NCI-H1417 treated with DMSO at 0.1 percent for 48 hours (cell line): ENCODE data around the gene ATP8B3.
"Not testable (repeated sequence)": the region's sequence is repeated elsewhere in the genome, so short reads cannot be mapped to it uniquely, and the experiment has no call there.

Source experiments
- DNase-seq: peaks from one replicate; lab custom pipeline; 2025; lab: John Stamatoyannopoulos, UW

Gene ATP8B3

DNA sequence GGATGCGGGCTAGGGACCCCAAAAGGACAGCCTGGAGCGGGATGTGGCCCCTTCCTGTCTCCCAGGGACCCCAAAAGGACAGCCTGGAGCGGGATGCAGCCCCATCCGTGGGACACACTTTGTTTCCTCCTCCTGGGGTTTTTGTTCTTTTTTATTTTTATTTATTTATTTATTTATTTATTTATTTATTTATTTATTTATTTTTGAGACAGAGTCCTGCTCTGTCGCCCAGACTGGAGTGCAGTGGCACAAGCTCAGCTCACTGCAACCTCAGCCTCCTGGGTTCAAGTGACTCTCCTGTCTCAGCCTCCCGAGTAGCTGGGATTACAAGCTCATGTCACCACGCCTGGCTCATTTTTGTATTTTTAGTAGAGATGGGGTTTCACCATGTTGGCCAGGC lies 14.8 kb downstream of the ATP8B3 start:
- not testable (repeated sequence) for DNase-seq

DNA sequence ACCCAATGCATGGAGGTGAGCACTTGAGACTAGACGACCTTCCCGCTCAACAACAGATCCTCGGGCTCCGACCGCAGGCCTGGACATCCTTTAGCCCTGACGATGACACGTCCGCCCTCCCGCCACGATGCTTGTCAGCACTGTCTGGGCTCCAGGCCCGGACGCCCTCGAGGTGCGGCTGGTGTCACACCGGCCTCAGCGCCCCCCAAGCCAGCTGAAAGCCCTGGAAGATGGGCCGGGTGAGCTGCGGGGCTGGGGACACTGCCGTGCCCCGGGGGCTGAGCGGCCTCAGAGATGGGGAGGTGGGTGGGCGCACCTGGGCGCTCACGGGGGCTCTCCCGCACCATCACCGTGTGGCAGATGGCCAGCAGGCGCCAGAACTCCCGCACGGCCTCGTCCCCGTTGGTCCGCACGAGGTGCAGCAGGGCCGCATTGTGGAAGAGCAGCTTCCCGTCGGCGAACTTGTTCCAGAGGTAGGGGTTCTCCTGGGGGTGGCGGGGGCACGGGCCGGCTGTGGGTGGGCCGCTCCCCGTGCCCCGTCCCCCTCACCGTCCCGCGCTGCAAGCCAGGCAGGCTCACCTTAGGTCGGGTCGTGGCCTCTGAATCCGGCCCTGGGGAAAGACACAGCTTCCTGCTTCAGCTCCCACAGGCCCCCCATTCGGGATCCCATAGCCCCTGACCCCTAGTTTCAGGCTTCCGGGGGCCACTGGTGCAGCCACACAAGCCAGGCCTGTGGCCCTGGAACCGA lies 15.5 kb downstream of the ATP8B3 start:
- DNase-seq, result no peak

DNA sequence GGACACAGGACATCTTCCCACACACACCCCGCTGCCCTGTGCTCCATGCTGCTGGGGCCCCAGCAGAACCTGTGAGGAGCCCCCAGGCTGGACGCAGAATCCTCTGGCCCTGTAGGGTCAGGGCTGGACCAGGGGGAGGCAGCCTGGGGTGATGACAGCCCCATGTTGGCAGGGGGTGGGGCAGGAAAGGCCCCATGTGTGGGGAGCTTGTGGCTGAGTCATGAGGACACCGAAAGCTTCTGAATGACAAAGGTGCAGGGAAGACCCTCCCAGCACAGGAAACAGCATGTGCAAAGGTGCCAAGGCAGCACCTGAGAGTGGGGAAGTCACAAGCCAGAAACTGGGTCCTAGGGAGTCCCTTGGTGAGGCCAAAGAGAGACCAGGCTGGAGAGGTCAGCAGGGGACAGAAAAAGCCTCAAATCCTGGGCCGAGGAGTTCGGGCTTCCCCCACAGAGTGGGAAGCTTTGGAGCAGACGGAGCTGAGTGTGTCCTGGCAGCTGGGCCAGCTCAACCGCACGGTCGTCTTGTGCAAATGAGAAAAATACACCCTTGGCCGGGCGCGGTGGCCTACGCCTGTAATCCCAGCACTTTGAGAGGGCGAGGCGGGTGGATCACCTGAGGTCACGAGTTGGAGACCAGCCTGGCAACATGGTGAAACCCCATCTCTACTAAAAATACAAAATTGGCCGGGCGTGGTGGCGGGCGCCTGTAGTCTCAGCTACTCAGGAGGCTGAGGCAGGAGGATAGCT lies 17.5 kb downstream of the ATP8B3 start:
- DNase-seq, result no peak

DNA sequence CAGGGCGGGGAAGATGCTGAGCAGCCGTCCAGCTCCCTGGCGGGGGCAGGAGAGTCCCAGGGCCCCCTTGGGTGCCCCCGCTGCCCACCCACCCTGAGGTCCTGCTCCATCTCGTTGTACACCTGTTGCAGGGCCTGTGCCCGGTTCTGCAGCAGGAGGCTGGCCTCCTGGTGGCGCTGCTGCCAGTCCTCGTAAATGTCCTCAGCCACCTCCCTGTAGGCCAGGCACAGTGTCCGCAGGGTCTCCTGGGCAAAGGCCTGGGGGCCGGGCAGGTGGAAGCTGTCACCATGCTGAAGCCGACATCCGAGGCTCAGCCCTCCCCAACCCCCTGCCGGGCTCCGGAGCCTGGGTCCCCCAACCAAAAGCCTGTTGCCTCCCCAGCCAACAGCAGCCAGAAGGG lies 20.2 kb downstream of the ATP8B3 start:
- no peak for DNase-seq

DNA sequence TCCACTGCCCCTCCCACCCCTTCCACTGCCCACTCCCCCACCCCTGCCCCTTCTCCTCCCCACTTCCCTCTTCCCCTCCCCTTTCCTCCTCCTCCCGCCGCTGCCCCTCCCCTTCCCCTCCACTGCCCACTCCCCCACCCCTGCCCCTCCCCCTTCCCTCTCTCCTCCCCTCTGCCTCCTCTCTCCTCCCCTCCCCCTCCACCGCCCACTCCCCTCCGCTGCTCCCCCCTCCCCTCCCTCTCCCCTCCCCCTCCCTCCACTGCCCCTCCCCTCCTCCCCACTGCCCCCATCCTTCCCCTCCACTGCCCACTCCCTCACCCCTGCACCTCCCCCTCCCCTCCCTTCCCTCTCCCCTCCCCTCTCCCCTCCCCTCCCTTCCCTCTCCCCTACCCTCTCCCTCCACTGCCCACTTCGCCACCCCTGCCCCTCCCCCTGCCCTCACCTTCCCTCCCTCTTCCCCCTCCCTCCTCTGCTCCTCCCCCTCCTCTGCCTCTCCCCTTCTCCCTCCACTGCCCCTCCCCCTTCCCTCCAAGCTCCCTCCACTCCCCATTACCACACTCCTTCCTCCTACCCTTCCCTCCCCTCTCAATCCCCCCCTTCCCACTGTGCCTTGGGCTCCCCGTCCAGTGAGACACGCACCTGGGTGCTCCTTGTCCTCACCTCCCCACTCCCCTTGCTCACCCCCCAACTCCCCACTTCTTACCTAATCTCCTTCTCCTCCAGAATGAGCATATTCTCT lies 21.9 kb downstream of the ATP8B3 start:
- no peak for DNase-seq

DNA sequence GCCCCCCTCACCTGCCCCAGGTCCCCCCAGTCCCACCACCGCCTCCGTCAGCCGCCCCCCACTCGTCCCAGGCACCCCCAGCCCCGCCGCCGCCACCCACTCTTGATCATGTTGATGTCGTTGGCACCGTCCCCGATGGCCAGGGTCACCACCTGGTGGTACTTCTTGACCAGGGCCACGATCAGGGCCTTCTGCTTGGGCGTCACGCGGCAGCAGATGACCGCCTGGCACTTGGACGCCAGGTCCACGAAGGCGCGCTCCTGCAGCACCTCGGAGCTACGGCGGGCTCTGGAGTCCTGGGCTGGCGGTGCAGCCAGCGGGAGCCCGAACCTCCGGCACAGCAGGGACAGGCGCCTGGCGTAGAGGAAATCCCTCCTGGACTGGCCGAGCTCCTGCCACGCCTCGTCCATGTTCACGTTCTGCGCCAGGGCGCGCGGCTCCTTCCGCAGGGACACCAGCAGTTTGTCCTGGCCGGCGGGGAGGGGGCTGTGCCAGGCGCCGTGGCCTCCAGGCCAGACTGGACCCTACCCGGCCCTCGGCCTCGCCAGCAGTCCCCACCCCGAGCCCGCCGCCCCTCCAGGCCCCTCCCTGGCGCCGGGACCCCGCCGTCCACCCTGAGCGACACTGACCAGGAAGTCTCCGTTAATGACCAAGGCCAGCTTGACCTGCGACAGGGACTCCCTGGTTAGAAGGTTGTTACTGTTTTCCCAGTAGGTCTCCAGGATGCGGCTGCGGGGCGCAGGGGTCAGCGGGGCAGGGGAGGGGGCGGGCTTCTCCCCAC lies 22.6 kb downstream of the ATP8B3 start:
- DNase-seq, result no peak

DNA sequence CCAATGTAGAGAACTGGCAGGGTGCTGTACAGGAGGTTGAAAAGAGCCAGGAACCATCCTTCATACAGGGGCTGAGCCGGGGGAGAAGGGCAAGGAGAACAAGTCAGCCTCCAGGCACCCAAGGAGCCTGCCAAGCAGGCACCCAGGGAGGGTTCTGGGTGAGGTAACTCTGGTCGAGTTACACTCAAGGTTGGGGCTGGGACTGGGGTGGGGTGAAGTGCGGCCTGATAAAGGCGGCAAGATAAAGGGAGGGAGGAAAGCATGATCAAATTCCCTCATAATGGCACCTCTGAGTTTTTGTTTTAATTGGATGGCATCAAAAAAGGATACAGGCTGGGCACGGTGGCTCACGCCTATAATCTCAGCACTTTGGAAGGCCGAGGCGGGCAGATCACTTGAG lies 25.0 kb downstream of the ATP8B3 start:
- DNase-seq, result no peak

DNA sequence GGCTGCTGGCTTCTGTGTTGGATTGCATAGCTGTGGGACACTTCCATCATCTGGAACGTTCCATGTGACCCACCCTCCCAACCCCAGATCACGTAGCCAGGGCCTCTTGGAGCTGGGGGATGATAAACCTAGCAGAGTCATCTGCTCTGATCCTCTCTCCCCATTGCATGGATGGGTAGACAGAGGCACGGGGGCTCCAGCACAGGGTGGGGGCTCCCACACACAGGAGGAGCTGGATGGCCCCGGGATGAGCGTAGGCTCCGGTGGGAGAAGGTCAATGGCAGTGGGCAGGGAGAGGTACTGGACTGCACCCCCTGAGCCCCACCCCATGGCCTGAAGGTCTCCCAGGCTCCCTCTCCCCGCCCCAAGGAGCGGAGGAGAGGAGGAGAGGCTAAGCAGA lies 25.4 kb downstream of the ATP8B3 start:
- DNase-seq, result no peak

DNA sequence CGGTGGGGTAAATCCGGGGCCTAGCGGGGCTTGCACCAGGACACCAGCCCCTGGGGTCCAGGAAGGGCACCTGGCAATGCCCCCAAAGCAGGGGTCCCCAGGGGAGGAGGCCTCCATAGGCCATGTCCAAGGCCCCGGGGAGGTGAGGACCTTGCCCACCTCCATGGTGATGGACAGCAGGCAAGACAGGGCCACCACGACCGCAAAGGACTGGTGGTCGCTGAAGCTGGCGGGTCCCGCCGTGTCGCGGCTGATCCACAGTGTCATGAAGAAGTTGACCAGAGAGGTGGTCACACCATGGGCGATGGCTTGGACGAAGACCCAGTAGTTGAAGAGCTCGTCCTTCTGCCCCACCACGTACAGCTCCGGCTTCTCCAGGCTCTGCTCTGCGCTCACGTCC lies 26.8 kb downstream of the ATP8B3 start:
- no peak for DNase-seq

DNA sequence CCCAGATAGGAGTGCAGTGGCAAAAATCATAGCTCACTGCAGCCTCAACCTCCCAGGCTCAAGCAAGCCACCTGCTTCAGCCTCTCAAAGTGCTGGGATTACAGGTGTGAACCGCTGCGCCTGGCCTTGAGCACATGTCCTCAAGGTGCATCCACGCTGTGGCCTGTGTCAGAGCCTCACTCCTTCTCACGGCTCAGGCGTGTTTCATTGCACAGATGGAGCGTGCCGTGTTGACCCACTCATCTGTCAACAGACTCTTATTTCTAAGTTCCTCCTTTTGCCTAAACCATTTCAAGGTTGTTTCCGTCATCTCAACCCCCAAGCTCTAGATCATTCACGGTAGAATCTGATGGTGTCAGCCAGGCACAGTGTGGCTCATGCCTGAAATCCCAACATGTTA lies 28.2 kb downstream of the ATP8B3 start:
- no peak for DNase-seq

DNA sequence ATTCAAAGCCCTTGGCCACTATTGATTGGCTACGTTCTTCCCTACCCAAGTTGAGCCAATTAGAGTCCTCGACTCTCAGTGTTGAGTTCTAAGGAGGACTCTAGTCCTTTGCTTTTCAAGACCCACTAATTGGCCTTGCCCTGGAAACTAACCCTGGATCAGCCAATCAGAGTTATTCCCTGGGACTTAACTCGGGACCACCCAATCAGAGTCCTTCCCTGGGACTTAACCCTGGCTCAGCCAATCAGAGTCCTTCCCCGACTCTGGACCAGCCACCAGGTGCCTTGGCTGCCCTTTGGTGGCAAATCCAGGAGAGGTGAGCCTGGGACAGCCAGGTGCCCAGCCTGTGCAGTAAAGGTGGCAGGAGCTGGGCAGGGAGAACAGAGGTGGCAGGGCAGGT lies 28.7 kb downstream of the ATP8B3 start:
- no peak for DNase-seq

DNA sequence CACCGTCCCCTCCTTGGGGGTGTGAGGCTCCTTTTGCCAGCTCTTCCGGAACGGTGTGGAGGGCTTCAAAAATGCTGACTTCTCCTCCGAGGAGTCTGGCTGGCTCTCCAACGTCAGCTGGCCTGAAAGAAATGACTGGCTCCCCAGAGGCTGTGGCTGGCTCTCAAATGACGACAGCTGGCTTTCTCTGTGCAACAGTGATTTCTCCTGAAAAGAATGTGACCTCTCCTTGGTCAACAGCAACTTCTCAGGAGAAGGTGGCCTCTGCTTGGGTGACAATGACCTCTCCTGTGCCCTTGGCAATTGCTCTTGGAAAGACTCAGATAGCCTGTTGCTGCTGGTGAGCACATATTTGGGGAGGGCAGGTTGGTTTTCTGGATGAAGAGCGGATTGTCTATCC lies 29.6 kb downstream of the ATP8B3 start:
- DNase-seq, result no peak

DNA sequence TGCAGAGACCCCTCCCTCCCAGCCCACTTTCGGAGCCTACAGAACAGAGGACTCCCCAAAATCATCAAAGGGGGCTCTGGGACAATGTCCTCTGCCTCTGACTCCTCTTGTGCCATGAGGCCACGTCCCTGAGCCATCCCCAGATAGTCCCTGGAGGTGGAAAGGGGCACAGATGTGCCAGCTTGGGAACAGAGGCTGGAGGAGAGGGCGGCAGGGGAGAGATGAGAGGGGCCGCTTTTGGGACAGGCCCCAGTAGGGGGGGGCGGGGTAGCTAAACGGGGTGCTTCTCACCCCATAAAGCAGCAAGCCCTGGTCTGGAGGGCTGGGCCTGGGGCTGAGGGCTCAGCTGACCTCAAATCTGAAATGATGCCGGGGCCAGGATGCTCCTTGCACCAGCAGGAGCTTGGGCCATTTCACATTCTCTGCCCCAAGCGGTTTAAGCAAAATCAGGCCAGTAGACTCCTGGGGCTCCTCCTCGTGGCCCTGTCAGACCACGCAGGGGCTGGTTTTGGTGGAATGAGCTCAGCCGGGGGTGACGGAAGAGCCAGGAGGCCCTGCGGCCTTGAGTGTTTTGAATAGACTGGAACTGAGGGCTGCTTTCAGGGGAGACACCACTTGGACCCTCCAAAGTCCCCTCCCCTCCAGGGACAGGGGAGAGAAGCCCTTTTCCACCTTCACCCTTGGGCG lies 31.7 kb downstream of the ATP8B3 start:
- no peak for DNase-seq

DNA sequence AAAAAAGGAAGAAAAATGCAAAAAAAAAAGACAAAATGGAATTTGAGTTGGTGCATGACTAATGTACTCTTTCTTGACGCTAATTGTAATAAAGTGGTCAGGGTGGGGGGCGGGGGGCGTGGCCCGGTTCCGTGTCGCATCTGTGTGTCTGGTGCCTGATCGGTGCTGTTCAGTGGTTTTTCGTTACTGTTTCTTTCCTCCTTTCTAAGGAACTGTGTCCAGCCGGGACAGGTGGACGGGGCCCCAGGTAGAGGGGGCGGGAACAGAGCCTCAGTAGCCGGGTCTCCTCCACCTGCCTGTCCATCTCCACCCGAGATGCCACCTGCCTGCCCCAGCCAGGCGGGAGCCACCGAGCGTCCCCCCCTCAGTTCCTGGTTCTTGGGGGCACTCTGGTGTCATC lies 32.5 kb downstream of the ATP8B3 start:
- no peak for DNase-seq

DNA sequence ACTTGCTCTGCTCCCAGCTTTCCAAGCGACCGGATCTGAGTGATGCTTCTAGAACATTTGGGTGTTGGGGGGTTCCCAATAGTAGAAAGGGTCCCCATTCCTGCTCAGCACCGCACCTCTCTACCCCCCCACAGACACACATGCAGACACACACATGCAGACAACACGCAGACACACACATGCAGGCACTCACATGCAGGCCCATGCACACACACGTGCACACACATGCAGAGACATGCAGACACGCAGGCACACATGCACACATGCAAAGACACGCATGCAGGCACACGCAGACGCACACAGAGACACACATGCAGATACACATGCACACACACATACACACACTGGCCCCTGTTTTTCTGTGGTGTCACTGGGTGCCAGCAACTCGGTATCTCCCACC lies 34.9 kb downstream of the ATP8B3 start:
- DNase-seq, result no peak

DNA sequence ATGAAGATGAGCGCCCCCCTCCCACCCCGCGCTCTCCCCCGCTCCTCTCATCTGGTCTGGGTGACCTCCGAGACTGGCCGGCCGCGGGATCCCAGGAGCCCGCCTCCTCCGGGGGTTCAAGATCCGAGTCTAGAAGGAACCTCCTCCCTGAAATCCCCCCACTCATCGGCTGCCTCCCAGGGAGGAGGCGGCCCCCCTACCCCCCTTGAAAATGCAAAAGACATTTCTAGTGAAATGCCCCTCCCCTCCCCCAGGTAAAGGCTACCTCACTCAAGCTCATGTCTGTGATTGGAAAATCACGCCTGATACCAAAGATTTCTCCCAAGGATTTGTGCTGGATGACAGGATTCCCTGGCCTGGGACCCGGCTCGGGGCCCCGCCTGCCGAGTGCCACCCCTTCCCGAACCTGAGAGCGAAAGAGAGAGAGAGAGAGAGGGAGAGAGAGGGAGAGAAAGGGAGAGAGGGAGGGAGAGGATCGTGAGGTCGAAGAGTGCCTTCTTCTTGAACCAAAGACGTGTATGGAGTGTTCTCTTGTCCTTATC lies 35.4 kb downstream of the ATP8B3 start:
- DNase-seq, result no peak

DNA sequence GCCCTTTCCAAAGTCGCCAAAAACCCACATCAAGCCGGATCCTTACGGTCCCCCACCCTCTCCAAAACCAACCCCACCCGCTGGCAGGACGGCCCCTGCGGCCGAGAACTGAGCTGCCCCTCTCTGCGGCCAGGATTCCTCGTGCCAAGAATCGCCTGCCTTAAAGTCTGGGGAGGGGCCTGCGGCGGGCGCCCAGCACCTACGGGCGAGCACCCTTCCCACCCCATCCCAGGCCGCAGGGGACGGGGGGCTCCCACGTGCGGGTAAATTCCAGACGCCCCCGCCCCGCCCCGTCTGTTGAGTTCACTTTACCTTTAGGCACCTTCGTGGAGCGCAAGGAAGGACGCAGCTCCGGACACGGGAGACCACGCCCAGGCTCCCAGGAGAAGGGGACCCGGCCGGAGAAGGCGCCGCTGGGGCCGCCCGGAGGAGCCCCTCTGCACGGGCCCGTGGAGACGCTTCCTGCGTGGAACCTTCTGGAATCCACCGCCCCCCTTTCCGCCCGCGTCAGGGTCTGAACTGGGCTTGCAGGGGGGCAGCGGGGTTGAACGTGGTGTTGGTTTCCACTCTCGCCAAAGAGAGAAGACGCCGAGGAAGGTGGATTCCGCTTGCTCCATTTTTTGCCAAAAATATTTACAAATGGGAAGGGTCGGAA lies 36.0 kb downstream of the ATP8B3 start:
- no peak for DNase-seq

DNA sequence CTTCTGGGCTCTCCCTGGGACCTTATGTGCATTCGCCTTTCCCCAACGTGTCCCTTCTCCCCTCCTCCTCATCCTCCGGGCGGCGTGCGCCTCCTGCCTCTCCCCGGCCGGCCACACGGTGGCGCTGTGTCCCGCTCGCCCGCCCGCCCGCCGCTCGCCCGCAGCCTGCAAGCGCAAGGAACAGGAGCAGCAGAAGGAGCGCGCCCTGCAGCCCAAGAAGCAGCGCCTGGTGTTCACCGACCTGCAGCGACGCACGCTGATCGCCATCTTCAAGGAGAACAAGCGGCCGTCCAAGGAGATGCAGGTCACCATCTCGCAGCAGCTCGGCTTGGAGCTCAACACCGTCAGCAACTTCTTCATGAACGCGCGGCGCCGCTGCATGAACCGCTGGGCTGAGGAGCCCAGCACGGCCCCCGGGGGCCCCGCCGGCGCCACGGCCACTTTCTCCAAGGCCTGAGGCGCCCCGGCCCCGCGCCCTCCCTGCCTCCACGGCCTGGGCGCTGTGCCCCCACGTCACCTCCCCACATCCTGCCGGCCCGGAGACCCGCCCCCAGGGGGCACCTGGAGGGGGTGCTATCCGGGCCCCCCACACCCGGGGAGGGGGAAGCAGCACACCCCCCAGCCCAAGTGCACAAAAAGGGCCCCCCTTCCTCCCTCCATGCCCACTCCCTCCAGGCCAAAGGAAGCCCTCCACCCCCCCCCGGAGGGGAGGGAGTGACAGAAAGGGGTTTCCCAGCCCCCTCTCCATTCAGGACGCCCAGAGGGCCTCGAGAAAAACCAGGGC lies 36.9 kb downstream of the ATP8B3 start:
- no peak for DNase-seq

DNA sequence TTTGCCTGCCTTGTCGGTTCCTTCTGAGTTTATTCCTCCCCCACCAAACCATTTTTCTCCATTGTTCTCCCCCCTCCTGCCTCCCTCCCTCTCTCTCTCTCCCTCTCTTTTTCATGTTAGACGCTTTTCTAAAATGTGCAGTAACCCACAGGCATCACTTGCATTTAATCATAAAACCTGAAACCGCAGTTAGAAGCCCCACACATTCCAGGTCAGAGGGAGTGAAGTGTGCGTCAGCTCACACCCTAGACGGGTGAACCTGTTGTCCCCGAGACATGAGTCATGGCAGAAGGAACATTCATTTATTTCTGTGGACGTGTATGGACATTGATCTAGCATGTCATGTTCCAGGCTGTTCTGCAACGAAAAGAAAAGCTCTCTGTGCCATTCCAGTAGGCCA lies 38.9 kb downstream of the ATP8B3 start:
- no peak for DNase-seq
